Measurements from ENCODE around the gene RWDD2A.

RWDD2A gene

GRCh38 chr6:83247471-83247870 is 54.3 kb downstream of the RWDD2A start:
- no peak overlapping the region for H2BK5ac ChIP-seq (ENCODE audit: low read length)
- no peak overlapping the region for H2BK12ac ChIP-seq (ENCODE audit: low read length)
- H3K4me3 ChIP-seq (ENCODE audit: low read length in 2 of 2) = no peak overlapping the region
- no peaks in the 10 kb centered on the region for H3K27me3 ChIP-seq (ENCODE audit: control insufficient read depth in 3 of 3, insufficient read depth in 3 of 3, low read depth in 1 of 3, low read length in 3 of 3)
- H2AK5ac ChIP-seq (ENCODE audit: low read depth, low read length) = no peak overlapping the region
- no peak overlapping the region for H2BK120ac ChIP-seq (ENCODE audit: low read depth, low read length)
- H2BK15ac ChIP-seq (ENCODE audit: low read length) = no peak overlapping the region
- H3K27ac ChIP-seq (replicated peaks; ENCODE audit: low read length) = no peak overlapping the region
- no peaks in the 10 kb centered on the region for H3K36me3 ChIP-seq (replicated peaks in 1 of 2; ENCODE audit: control insufficient read depth in 2 of 2, insufficient read depth in 2 of 2, low read length in 2 of 2)
- H3K18ac ChIP-seq (ENCODE audit: low read length) = no peak overlapping the region
- no peak overlapping the region for H4K91ac ChIP-seq (ENCODE audit: low read depth, low read length, poor library complexity)
- no peaks in the 10 kb centered on the region for H3K4me1 ChIP-seq (ENCODE audit: control insufficient read depth in 2 of 2, insufficient read depth in 1 of 2, low read depth in 1 of 2, low read length in 2 of 2)
- H3K9ac ChIP-seq (ENCODE audit: low read depth, low read length, poor library complexity) = no peak overlapping the region
- no peak overlapping the region for H3K4me2 ChIP-seq (ENCODE audit: insufficient read depth, low read length, poor library complexity, severe bottlenecking)
- no peaks in the 10 kb centered on the region for H3K79me1 ChIP-seq (ENCODE audit: low read depth, low read length)
- H3K23ac ChIP-seq (ENCODE audit: low read depth, low read length, poor library complexity) = no peak overlapping the region
- no peak overlapping the region for H2AFZ ChIP-seq (ENCODE audit: low read length)
- H4K8ac ChIP-seq (ENCODE audit: low read depth, low read length) = no peak overlapping the region
- WGBS, 2 donors (ENCODE audit: extremely low coverage in 2 of 2, insufficient read length in 2 of 2, insufficient replicate concordance in 1 of 2) = no CpG with 5 or more reads among the region's 3 CpGs
- H3K14ac ChIP-seq (ENCODE audit: low read length) = no peak overlapping the region
- no peaks in the 10 kb centered on the region for H3K9me3 ChIP-seq (replicated peaks in 1 of 2; ENCODE audit: control insufficient read depth in 2 of 2, insufficient read depth in 1 of 2, low read depth in 1 of 2, low read length in 2 of 2)
- DNase-seq (ENCODE audit: low spot score) = no peak
- no peak overlapping the region for H3K4ac ChIP-seq (ENCODE audit: low read length)

Data from neuronal stem cell (in vitro differentiated cells).